Heart left ventricle (tissue), 13 donors: ENCODE results near the gene TMEM82.

Experiments used
- CTCF ChIP-seq, 12 donors: fragments of 200-600 bp; sonication (generic) in 4 of 12; IDR thresholded peaks; one replicate each; pipeline versions ENCODE4 v1.5.0 to v1.8.0; 2018 to 2022; ENCODE audit warnings: antibody characterized with exemption in 12 of 12, mild to moderate bottlenecking in 5 of 12
- POLR2A ChIP-seq, 2 donors: fragments of 450-650 bp; IDR thresholded peaks; one replicate each; pipeline ENCODE4 v1.6.1; 2017; ENCODE audit warnings: antibody characterized with exemption in 2 of 2, mild to moderate bottlenecking in 2 of 2, moderate library complexity in 2 of 2
- donor health status: ischemic (EF 13 %, LVEDD 7.1; RV severe dilation, severe dysfunction).
- donor health status: DM: no; HTN: yes; CAD: no.
- donor health status: DM: no; HTN: no; CAD: no.
- donor health status: ischemic (EF 25% LVEDD 6.9; RV normal size, moderate dysfunction).
- donor health status: ischemic (EF 25% LVEDD 5.7; RV mildly dilated, moderate dysfunction).
- donor health status: ischemic (EF 35%, LVEDD 5.7; RV mildly dilated, moderate dysfunction).
- donor health status: nonischemic (EF 11% LVEDD 7.7; RV severe dilation, severe dysfunction).
- donor health status: DM: yes; HTN: yes; CAD: no.
- donor health status: PGD.
- donor health status: ischemic (EF 29% LVEDD 5.4; RV normal size, mild dysfunction).
- donor health status: nonischemic (EF 23%, LVEDD 6.1; RV moderate dilation, normal function).

DNA sequence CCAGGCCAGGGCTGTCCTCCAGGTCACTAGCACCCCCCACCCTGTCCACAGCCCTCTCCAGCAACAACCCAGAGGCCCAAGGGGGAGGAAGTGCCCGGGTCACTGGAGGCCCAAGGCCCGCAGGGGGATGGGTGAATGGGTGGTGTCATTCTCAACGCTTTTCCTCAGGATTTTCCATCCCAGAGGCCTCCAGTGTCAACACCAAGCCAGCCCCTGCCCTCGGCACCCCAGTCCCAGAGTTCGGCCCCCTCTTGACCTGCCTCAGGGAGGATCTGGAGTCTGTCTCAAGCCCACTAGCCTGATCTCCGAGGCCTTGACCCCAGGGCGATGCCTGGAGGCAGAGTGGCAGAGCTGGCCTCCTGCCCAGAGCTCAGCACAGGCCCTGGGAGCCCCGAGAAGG, 5.1 kb downstream of the TMEM82 start:
- TF ChIP-seq POLR2A (IDR thresholded peaks at IDR 0.05) (no peak), CTCF (IDR thresholded peaks at IDR 0.05) (no peak)
